NCI-H1092 (cell line): ENCODE data around the gene GAA.
A peak's percentile ranks its signal among the peaks of the same experiment; 100 is the strongest.

Experiments used
- DNase-seq: peaks from one replicate; lab custom pipeline; 2025; lab: John Stamatoyannopoulos, UW

The GAA gene

DNA sequence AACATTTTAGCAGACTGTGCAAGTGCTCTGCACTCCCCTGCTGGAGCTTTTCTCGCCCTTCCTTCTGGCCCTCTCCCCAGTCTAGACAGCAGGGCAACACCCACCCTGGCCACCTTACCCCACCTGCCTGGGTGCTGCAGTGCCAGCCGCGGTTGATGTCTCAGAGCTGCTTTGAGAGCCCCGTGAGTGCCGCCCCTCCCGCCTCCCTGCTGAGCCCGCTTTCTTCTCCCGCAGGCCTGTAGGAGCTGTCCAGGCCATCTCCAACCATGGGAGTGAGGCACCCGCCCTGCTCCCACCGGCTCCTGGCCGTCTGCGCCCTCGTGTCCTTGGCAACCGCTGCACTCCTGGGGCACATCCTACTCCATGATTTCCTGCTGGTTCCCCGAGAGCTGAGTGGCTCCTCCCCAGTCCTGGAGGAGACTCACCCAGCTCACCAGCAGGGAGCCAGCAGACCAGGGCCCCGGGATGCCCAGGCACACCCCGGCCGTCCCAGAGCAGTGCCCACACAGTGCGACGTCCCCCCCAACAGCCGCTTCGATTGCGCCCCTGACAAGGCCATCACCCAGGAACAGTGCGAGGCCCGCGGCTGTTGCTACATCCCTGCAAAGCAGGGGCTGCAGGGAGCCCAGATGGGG, 3.1 kb downstream of the GAA start:
- DNase-seq: peak; percentile 70

GRCh38 chr17:80104956-80105375, 3.6 kb downstream of the GAA start:
- no peak for DNase-seq

DNA sequence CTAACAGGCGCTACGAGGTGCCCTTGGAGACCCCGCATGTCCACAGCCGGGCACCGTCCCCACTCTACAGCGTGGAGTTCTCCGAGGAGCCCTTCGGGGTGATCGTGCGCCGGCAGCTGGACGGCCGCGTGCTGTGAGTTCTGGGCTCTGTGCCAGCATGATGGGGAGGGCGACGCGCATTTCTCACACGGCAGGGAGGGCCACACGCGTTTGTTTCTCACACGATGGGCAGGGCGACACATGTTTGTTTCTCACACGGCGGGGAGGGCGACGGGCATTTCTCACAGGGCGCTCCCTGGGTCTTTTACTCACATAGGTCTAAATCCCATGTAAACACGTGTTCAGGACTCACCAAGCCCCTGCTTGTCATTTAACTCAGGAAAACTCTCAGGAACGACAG, 4.4 kb downstream of the GAA start:
- DNase-seq: peak; percentile 69

DNA sequence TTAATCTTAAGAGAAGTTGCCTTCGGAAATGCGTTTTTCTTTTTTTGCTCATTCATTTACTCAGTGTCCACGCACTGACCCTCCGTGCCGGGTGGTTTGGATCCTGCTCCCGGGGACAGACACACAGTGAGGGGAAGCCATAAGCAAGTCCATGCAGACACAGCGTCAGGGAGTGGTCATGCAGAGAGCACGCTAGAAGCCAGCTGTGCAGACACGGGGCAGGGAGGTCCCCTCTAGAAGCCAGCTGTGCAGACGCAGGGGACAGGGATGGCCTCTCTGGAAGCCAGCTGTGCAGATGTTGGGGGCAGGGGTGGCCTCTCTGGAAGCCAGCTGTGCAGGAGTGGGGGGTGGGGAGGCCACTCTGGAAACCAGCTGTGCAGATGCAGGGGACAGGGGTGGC, 4.8 kb downstream of the GAA start:
- DNase-seq: no peak

- no peak for DNase-seq
Measured at GRCh38 chr17:80106751-80107150, 5.4 kb downstream of the GAA start.

GRCh38 chr17:80107231-80108021, 6.0 kb downstream of the GAA start:
- no peak for DNase-seq

DNA sequence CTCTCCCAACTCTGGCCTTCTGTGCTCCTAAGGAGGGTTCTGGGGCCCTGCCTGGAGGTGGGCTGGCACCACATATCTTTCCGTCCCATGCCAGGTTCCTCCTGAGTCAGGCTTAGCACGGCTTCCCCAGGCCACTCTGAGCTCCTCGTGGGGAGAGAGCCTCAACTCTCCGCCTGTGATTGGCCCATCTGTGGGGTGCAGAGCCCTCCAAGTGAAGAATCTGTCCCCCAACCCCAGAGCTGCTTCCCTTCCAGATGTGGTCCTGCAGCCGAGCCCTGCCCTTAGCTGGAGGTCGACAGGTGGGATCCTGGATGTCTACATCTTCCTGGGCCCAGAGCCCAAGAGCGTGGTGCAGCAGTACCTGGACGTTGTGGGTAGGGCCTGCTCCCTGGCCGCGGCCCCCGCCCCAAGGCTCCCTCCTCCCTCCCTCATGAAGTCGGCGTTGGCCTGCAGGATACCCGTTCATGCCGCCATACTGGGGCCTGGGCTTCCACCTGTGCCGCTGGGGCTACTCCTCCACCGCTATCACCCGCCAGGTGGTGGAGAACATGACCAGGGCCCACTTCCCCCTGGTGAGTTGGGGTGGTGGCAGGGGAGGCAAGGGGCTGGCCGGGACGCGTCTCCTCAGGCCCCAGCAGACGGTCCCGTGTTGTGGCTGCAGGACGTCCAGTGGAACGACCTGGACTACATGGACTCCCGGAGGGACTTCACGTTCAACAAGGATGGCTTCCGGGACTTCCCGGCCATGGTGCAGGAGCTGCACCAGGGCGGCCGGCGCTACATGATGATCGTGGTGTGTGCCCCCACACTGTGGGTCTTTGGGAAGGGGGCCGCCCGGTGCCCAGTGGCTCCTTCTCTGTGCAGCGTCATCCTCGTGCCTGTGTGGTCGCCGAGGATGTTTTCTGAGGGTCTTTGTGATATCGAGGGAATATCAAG, 6.9 kb downstream of the GAA start:
- no peak for DNase-seq

GRCh38 chr17:80109066-80109660, 7.8 kb downstream of the GAA start:
- DNase-seq: no peak

DNA sequence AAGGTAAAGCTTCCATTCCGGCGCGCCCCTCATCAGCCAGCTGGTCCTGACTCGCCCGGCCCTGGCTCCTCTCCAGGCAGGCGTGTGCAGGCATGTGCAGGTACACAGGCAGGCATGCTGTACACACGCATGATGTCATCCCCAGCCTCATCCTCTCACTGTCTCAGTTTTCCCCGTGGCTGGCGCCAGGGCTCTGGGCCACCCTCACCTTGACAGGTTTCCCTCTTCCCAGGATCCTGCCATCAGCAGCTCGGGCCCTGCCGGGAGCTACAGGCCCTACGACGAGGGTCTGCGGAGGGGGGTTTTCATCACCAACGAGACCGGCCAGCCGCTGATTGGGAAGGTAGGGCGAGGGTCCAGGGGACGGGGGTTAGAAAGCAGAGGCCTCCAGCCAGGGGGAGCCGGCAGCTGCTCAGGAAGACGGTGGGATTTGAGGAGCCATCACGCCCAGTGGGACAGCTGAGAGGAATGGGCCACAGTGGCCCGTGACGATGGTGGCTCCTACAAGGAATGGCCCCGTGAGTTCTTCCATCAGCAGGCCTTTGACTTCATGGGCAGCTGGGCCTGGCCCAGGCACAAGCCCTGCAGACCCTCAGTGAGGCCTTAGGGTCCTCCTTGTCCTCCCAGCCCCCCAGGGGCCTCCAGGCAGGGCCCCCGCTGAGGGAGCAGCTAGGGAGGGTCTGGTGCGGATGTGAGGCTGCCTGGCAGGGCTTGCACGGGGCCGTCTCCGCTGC, 8.5 kb downstream of the GAA start:
- no peak for DNase-seq

DNA sequence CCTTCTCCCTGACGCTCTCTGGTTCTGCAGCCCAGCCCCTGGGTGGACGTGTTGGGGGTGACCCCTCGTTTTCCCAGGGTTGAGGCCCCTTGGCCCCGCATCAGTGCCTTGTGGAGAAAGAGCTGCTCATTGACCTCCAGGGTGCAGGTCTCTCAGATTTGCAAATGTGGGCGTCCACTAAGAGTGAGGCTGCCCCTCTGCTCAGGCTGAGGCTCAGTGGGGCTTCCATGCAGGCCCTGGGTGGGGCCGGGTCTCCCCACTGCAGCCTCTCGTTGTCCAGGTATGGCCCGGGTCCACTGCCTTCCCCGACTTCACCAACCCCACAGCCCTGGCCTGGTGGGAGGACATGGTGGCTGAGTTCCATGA, 9.0 kb downstream of the GAA start:
- DNase-seq: no peak

DNA sequence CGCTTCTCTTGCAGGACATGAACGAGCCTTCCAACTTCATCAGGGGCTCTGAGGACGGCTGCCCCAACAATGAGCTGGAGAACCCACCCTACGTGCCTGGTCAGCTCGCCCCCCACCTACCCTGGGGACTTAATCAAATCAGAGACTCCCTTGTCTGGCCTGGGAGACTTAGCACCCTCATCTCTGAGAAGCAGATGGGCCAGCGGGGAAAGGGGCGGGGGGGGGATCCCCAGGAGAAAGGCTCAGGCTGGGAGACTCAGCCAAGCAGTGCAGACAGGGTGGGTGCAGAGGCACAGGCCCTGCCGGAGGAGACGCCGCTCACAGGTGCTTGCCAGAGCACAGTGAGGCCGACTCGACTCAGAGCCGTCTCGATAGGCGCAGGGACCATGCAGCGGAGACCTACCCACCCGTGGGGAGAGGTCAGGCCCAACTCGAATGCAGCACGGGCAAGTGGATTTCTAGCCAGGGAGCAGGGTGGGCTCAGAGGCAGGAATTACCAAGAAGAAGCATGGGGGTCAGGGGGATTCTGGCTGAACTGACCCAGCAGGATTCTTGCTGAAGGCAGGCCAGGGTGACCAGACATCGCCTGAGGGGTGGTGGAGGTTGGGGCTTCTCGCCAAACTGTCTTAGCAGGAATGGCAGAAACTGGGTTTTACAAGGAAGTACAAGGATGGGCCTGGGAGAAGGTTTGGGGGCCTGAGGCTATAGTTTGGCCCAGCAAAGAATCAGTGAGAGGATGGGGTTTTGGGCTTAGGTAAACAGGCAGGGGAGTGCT, 9.7 kb downstream of the GAA start:
- DNase-seq: no peak

DNA sequence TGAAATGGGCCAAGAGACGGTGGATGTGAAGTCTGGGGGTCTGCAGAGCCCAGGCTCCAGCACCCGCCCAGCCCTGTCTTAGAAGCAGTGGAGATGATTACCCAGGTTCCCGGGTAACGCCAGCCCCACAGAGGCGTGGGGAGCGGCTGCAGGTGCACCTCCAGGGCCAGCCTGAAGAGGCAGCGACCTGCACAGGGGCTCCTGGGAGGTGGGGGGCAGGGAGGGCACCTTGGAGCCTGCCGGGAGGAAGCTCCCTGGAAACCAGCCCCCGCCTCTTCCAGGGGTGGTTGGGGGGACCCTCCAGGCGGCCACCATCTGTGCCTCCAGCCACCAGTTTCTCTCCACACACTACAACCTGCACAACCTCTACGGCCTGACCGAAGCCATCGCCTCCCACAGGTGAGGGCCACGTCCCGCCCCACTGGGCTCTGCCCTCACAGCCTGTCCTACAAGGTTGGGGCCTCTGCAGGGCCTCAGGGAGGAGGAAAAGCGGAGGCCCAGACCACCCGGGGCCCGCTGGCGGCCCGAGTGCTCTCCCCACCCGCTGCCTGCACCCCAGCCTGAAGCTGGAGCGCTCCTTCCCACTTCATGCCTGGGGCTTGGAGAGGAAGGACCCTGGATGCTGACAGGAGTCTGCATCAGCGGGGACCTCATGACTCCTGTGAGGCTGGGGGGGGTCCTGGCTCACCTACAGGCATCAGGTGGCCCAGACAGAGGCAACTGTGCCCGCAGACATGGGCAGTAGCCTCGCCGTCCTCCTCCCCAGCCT, 10.5 kb downstream of the GAA start:
- DNase-seq: no peak

DNA sequence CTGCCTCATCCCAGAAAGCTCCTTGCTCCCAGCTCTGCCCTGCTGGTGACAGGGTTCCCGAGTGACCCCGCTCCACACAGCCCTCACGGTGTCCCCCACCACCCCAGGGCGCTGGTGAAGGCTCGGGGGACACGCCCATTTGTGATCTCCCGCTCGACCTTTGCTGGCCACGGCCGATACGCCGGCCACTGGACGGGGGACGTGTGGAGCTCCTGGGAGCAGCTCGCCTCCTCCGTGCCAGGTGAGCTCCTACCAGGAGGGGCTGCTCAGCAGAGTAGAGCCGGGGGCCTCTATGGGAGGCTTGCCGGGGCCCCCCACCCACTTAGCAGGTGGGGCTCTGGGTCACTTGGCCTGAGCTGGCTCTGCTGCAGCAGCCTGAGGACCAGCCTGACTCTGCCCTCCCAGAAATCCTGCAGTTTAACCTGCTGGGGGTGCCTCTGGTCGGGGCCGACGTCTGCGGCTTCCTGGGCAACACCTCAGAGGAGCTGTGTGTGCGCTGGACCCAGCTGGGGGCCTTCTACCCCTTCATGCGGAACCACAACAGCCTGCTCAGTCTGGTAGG, 11.2 kb downstream of the GAA start:
- no peak for DNase-seq

- DNase-seq: no peak
Measured at GRCh38 chr17:80113033-80113484, 11.7 kb downstream of the GAA start.

GRCh38 chr17:80114758-80115157, 13.4 kb downstream of the GAA start:
- no peak for DNase-seq

DNA sequence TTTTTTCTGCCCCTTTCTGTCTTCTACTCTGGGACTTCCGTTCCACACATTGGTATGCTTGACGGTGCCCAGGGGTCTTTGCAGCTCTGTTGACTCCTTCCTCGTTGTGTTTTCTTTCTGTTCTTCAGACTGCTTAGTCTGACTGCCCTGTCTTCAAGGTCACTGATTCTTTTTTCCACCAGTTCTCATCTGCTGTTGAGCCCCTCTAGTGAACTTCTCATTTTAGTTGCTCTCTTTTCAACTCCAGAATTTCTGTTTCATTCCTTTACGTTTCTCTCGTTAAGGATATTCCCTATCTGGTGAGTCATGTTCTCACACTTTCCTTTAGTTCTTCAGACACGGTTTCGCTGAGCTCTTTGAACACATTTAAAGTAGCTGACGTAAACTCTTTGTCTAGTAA, 13.8 kb downstream of the GAA start:
- no peak for DNase-seq

GRCh38 chr17:80116276-80116920, 15.0 kb downstream of the GAA start:
- DNase-seq: no peak

- no peak for DNase-seq
Measured at GRCh38 chr17:80116921-80117380, 15.6 kb downstream of the GAA start.
